ENCODE data around the gene SH3TC1.
A peak's percentile ranks its signal among the peaks of the same experiment; 100 is the strongest.

DNA sequence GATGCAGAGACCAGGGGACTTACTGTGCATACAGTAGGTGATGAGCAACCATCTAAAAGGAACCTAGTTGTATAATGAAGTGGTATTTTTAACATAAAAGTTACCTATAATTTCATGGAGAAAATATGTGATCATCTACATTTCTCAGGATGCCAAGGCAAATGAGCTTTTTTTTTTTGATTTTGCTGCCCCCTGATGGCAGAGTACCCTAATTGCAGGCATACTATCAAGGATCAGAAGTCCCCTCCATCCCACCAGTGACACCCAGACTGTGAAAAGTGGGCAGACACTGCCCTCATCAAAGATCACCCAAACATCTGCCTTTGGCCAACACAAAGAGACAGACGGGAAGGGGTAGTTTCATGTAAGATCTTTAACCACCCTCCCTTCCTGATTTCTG lies 30.9 kb upstream of the SH3TC1 start:
- TF ChIP-seq, protein P1, sequence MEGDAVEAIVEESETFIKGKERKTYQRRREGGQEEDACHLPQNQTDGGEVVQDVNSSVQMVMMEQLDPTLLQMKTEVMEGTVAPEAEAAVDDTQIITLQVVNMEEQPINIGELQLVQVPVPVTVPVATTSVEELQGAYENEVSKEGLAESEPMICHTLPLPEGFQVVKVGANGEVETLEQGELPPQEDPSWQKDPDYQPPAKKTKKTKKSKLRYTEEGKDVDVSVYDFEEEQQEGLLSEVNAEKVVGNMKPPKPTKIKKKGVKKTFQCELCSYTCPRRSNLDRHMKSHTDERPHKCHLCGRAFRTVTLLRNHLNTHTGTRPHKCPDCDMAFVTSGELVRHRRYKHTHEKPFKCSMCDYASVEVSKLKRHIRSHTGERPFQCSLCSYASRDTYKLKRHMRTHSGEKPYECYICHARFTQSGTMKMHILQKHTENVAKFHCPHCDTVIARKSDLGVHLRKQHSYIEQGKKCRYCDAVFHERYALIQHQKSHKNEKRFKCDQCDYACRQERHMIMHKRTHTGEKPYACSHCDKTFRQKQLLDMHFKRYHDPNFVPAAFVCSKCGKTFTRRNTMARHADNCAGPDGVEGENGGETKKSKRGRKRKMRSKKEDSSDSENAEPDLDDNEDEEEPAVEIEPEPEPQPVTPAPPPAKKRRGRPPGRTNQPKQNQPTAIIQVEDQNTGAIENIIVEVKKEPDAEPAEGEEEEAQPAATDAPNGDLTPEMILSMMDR (IDR thresholded peaks at IDR 0.05; ENCODE audit: low read depth, low read length): peak; percentile 75
- TF ChIP-seq POLR2A (IDR thresholded peaks at IDR 0.05; ENCODE audit: extremely low read depth, insufficient read length): no peak
- TF ChIP-seq, protein P2, sequence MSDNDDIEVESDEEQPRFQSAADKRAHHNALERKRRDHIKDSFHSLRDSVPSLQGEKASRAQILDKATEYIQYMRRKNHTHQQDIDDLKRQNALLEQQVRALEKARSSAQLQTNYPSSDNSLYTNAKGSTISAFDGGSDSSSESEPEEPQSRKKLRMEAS (IDR thresholded peaks at IDR 0.05; ENCODE audit: low read depth, low read length): no peak
